ENCODE measurements around the gene AKAP12.

- no peak for TF ChIP-seq CTCF (conservative IDR thresholded peaks at IDR 0.05; ENCODE audit: low read depth, low read length)
- TF ChIP-seq EZH2 (IDR thresholded peaks at IDR 0.05; ENCODE audit: low read length, unreplicated experiment): no peak
Measured at GRCh38 chr6:151219192-151219591, 20.6 kb upstream of the AKAP12 start.

Data from PC-3 (cell line).